WTC11 (cell line): ENCODE results near the gene VTI1A.

Experiments used
- ATF2 ChIP-seq: sonication (generic); formaldehyde crosslinking; IDR thresholded peaks from 2 replicates; pipeline ENCODE4 v1.8.1; 2022; ENCODE audit warnings: low read depth, missing genetic modification reagents, borderline replicate concordance
- ATF6 ChIP-seq: sonication (generic); formaldehyde crosslinking; IDR thresholded peaks from 2 replicates; pipeline ENCODE4 v1.8.1; 2023; ENCODE audit warnings: mild to moderate bottlenecking, missing genetic modification reagents
- CBFB ChIP-seq: sonication (generic); formaldehyde crosslinking; IDR thresholded peaks from 2 replicates; pipeline ENCODE4 v1.8.1; 2022; ENCODE audit warnings: mild to moderate bottlenecking, low read depth, missing genetic modification reagents
- CTCF ChIP-seq: fragments of 200-600 bp; IDR thresholded peaks from 2 replicates; pipeline ENCODE4 v1.8.0; 2022; ENCODE audit warnings: antibody characterized with exemption
- GABPB1 ChIP-seq: sonication (generic); formaldehyde crosslinking; IDR thresholded peaks from 2 replicates; pipeline ENCODE4 v1.8.1; 2023; ENCODE audit warnings: mild to moderate bottlenecking, missing genetic modification reagents
- MYBL2 ChIP-seq: sonication (generic); formaldehyde crosslinking; IDR thresholded peaks from 2 replicates; pipeline ENCODE4 v1.8.1; 2023; ENCODE audit warnings: mild to moderate bottlenecking, moderate library complexity, missing genetic modification reagents
- NR3C1 ChIP-seq: sonication (generic); formaldehyde crosslinking; conservative IDR thresholded peaks from 2 replicates; pipeline ENCODE4 v1.8.1; 2023; ENCODE audit warnings: low read depth, mild to moderate bottlenecking, missing genetic modification reagents
- RELA ChIP-seq: sonication (generic); formaldehyde crosslinking; IDR thresholded peaks from 2 replicates; pipeline ENCODE4 v1.8.1; 2022; ENCODE audit warnings: missing genetic modification reagents, mild to moderate bottlenecking, borderline replicate concordance
- SP1 ChIP-seq: sonication (generic); formaldehyde crosslinking; conservative IDR thresholded peaks from 2 replicates; pipeline ENCODE4 v1.8.1; 2022; ENCODE audit warnings: missing genetic modification reagents
- USF1 ChIP-seq: sonication (generic); formaldehyde crosslinking; IDR thresholded peaks from 2 replicates; pipeline ENCODE4 v1.8.0; 2022; ENCODE audit warnings: mild to moderate bottlenecking, missing genetic modification reagents
- USF2 ChIP-seq: sonication (generic); formaldehyde crosslinking; IDR thresholded peaks from 2 replicates; pipeline ENCODE4 v1.8.1; 2023; ENCODE audit warnings: mild to moderate bottlenecking, missing genetic modification reagents, moderate library complexity
- ZNF512 ChIP-seq: sonication (generic); formaldehyde crosslinking; IDR thresholded peaks from 2 replicates; pipeline ENCODE4 v1.8.1; 2022; ENCODE audit warnings: missing genetic modification reagents, borderline replicate concordance
- ZSCAN18 ChIP-seq: fragments of 250-450 bp; sonication (Bioruptor Pico); IDR thresholded peaks from 2 replicates; pipeline ENCODE4 v2.1.2; 2022; ENCODE audit warnings: mild to moderate bottlenecking, moderate library complexity

- TF ChIP-seq CTCF (no peak), USF2 (CRISPR knock-in tag) (no peak), USF1 (CRISPR knock-in tag) (no peak), ATF6 (CRISPR knock-in tag) (no peak), ATF2 (CRISPR knock-in tag) (no peak), ZNF512 (CRISPR knock-in tag) (no peak), MYBL2 (CRISPR knock-in tag) (no peak), NR3C1 (CRISPR knock-in tag) (no peak), GABPB1 (no peak), SP1 (CRISPR knock-in tag) (no peak), RELA (no peak), CBFB (CRISPR knock-in tag) (no peak), ZSCAN18 (CRISPR knock-in tag) (no peak)
These were observed 343.9 kb downstream of the VTI1A start for GRCh38 chr10:112790921-112791320.
